Tibial nerve (tissue), 4 donors: ENCODE measurements around the gene CARNS1.

Source experiments
- EP300 ChIP-seq, 2 donors: sonication (generic); formaldehyde crosslinking; IDR thresholded peaks; one replicate each; pipeline ENCODE4 v1.6.1; 2017; ENCODE audit warnings: antibody characterized with exemption in 2 of 2, mild to moderate bottlenecking in 1 of 2
- POLR2A ChIP-seq, 2 donors: fragments of 450-650 bp; IDR thresholded peaks; one replicate each; pipeline ENCODE4 v1.6.1; 2017; ENCODE audit warnings: antibody characterized with exemption in 2 of 2, mild to moderate bottlenecking in 2 of 2, moderate library complexity in 2 of 2
- TF ChIP-seq, protein P1 (sequence below), 5 experiments: fragments of 200-600 bp in 3 of 5; fragments of 450-650 bp in 2 of 5; sonication (generic) in 3 of 5; IDR thresholded peaks; one replicate each; pipeline ENCODE4 v1.5.1; 2016 to 2019; ENCODE audit warnings: antibody characterized with exemption in 5 of 5, mild to moderate bottlenecking in 3 of 5, moderate library complexity in 2 of 5

DNA sequence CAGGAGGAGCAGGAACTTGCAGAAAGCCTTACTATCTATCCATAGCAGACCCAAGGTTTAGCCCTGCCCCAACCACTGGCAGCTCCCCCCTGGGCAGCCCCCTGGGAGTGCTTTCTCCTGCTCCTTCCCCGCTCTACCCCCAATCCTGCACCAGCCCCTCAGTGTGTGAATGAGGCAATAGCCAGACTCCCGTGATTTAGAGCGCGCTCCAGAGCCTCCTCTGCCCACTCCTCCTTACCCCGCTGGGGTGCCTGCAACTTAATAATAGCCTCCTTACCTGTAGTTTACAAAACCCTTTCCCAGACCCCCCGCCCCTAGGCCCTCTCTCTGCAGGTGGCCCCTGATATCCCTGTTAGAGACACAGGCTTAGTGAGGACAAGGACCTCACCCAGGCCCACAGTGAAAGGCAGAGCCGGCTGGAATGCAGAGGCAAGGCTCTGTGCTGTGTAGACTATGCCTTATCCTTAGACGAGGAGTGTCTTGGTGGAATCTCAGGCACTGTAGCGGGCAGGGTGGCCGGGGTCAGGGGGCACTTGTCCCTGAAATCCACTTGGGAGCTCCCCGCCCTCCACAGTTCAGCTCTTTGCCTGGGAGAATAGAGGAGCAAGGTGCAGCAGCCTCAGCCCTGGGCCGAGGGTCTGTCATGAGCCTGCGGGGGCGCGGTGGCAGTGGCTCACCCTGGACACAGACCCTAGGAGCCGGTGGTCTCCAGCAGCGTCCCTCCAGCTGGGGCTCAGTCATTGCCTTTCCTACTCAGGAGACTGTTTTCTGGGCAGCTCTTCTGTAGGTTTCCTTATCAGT lies 4.3 kb upstream of the CARNS1 start:
- TF ChIP-seq POLR2A (IDR thresholded peaks at IDR 0.05) (no peak), EP300 (IDR thresholded peaks at IDR 0.05) (no peak)
- TF ChIP-seq, protein P1, sequence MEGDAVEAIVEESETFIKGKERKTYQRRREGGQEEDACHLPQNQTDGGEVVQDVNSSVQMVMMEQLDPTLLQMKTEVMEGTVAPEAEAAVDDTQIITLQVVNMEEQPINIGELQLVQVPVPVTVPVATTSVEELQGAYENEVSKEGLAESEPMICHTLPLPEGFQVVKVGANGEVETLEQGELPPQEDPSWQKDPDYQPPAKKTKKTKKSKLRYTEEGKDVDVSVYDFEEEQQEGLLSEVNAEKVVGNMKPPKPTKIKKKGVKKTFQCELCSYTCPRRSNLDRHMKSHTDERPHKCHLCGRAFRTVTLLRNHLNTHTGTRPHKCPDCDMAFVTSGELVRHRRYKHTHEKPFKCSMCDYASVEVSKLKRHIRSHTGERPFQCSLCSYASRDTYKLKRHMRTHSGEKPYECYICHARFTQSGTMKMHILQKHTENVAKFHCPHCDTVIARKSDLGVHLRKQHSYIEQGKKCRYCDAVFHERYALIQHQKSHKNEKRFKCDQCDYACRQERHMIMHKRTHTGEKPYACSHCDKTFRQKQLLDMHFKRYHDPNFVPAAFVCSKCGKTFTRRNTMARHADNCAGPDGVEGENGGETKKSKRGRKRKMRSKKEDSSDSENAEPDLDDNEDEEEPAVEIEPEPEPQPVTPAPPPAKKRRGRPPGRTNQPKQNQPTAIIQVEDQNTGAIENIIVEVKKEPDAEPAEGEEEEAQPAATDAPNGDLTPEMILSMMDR (IDR thresholded peaks at IDR 0.05), result no peak
